Left lung (tissue), 10 donors: ENCODE measurements around the gene AMD1. TPM values are rescaled to one million over a fixed set of nuclear protein-coding genes. Genes with fewer than 3 reads are reported as not detected.
"Not testable (repeated sequence)": the region's sequence is repeated elsewhere in the genome, so short reads cannot be mapped to it uniquely, and the experiment has no call there.

ENCODE experiments used
- ATAC-seq: fragments of 200-7000 bp; cut with Tn5 transposase; one replicate; pipeline ENCODE4 v1.9.1; 2020; ENCODE audit warnings: moderate library complexity
- DNase-seq, 4 donors: peaks; one replicate each; pipeline ENCODE4 v3.0.0-alpha.2; 2013 to 2020
- H3K27ac ChIP-seq, 2 donors: fragments of 200-600 bp; sonication (generic) in 1 of 2; one replicate each; pipeline versions ENCODE4 v1.5.0 to v1.8.0; 2020 to 2021
- H3K27me3 ChIP-seq, 2 donors: fragments of 200-600 bp; sonication (generic) in 1 of 2; one replicate each; pipeline versions ENCODE4 v1.5.0 to v1.8.0; 2020 to 2021
- H3K36me3 ChIP-seq, 2 donors: fragments of 200-600 bp; sonication (generic) in 1 of 2; one replicate each; pipeline versions ENCODE4 v1.5.0 to v1.8.0; 2020 to 2021
- H3K4me1 ChIP-seq, 2 donors: fragments of 200-600 bp; one replicate each; pipeline ENCODE4 v1.8.0; 2021
- H3K4me3 ChIP-seq, 2 donors: fragments of 200-600 bp; sonication (generic) in 1 of 2; one replicate each; pipeline versions ENCODE4 v1.5.0 to v1.8.0; 2020 to 2021; ENCODE audit warnings: mild to moderate bottlenecking in 1 of 2
- H3K9me3 ChIP-seq, 2 donors: fragments of 200-600 bp; sonication (generic) in 1 of 2; one replicate each; pipeline versions ENCODE4 v1.5.0 to v1.8.0; 2020 to 2021
- intact Hi-C, 2 donors: fragments of 100-400 bp; cut with DNase I; formaldehyde crosslinking; loops; one replicate each; pipeline versions ENCODE4 v1.11.2 to v1.14.2; 2022
- polyA plus RNA-seq, 6 donors: library from polyadenylated mRNA; unstranded; fragments of 120-200 nt; gene quantifications; one replicate each; pipeline ENCODE4 v1.2.1, GENCODE V29; 2013; ENCODE audit not compliant: insufficient read length in 6 of 6
- total RNA-seq, 2 donors: library from RNA; stranded (reverse); fragmentation: NEBNext Ultra II Directional; extraction: Animal tissue kit (Norgen Biotek cat#: 25700); gene quantifications; one replicate each; pipeline ENCODE4 v1.2.1, GENCODE V29; 2021
- TF ChIP-seq, protein P1 (sequence below), 2 donors: fragments of 200-600 bp; sonication (generic) in 1 of 2; IDR thresholded peaks; one replicate each; pipeline versions ENCODE4 v1.5.0 to v1.8.0; 2021; ENCODE audit warnings: antibody characterized with exemption in 2 of 2
- donor health status: DM: no; HTN: yes; CAD: no.
- donor health status: DM: no; HTN: no; CAD: no.

AMD1 gene
- total and polyA plus RNA-seq, 8 donors = 45.4 to 99.9 (median 58.7) TPM

DNA sequence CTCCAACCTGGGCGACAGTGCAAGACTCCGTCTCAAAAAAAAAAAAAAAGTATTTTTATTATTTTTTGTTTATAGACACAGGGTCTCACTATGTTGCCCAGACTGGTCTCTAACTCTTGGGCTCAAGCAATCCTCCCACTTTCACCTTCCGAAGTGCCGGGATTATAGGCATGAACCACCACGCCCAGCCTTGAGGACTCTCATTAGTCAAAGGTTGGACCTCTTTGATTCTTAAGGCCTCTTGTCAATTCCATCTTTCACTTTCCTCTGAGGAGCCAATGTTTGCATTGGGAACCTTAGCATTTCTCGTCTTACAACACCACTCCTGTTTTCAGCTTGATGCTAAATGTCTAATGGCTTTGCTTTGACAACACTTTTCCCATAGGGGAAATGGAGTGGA, 43.2 kb upstream of the AMD1 start:
- Histone ChIP-seq H3K27me3 (no peaks in the 10 kb centered on the region), H3K9me3 (no peaks in the 10 kb centered on the region), H3K4me3 (no peak overlapping the region), H3K27ac (no peak overlapping the region), H3K36me3 (no peaks in the 10 kb centered on the region), H3K4me1 (peaks cover 0 to 18% of the 10 kb centered on the region in 2 donors)
- TF ChIP-seq, protein P1, sequence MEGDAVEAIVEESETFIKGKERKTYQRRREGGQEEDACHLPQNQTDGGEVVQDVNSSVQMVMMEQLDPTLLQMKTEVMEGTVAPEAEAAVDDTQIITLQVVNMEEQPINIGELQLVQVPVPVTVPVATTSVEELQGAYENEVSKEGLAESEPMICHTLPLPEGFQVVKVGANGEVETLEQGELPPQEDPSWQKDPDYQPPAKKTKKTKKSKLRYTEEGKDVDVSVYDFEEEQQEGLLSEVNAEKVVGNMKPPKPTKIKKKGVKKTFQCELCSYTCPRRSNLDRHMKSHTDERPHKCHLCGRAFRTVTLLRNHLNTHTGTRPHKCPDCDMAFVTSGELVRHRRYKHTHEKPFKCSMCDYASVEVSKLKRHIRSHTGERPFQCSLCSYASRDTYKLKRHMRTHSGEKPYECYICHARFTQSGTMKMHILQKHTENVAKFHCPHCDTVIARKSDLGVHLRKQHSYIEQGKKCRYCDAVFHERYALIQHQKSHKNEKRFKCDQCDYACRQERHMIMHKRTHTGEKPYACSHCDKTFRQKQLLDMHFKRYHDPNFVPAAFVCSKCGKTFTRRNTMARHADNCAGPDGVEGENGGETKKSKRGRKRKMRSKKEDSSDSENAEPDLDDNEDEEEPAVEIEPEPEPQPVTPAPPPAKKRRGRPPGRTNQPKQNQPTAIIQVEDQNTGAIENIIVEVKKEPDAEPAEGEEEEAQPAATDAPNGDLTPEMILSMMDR (IDR thresholded peaks at IDR 0.05) = no peak
- peak; percentile 71 for ATAC-seq
- DNase-seq = peak in 1 of 4 donors; percentile 51
- intact Hi-C loops = no loop called here

DNA sequence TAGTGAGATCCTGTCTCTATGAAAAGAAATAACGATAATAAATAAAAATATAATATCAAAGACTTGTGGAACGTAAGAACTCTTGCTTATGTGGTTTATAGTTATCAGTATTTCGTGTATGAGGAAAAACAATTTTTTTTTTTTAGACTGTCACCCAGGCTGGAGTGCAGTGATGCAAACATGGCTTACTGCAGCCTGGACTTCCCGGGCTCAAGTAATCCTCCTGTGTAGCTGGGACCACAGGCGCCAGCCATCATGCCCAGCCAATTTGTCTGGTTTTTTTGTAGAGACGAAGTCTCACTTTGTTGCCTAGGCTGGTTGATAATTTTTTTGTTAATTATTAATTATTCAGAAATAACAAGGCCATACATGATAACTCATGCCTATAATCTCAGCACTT, 40.8 kb upstream of the AMD1 start:
- Histone ChIP-seq H3K27me3 (no peaks in the 10 kb centered on the region), H3K27ac (no peak overlapping the region), H3K4me3 (no peak overlapping the region), H3K4me1 (no peaks in the 10 kb centered on the region), H3K9me3 (no peaks in the 10 kb centered on the region), H3K36me3 (no peaks in the 10 kb centered on the region)
- TF ChIP-seq, protein P1 (IDR thresholded peaks at IDR 0.05) = no peak
- intact Hi-C loops = no loop called here
- ATAC-seq (no peak), DNase-seq (no peak)

DNA sequence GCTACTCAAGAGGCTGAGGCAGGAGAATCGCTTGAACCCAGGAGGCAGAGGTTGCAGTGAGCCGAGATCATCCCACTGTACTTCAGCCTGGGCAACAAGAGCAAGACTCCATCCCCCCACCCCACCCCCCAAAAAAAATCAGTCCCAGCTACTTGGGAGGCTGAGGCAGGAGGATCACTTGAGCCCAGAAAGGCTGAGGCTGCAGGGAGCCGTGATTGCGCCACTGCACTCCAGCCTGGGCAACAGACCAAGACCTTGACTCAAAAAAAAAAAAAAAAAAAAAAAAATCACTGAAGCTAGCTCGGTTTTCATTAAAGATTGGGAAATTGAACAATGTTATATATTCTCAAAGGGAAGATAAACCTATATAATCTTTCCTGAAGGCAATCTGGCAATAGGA, 38.8 kb upstream of the AMD1 start:
- H3K27me3 ChIP-seq, H3K9me3 ChIP-seq, H3K36me3 ChIP-seq, ATAC-seq, H3K27ac ChIP-seq, H3K4me1 ChIP-seq, intact Hi-C loops, DNase-seq, H3K4me3 ChIP-seq: not testable (repeated sequence)

DNA sequence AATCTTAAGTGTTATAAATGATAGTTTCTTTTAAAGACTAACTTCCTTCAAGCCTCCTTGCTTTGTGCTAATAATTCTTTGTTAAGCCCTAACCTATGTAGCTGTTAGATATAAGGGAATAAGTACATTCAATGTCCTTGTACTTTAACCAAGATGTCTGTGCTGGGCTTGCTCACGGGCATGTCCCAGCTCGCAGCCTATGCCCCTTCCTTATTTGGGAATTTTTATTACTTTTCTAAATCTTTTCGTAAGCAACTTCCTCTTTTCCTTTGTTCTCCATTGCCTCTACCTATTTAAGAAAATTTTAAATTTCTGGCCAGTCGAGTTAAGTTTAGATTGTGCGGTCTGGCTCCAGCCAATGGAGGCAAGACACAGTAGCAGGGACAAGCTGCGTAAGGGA, 33.3 kb upstream of the AMD1 start:
- intact Hi-C loops = no loop called here
- ATAC-seq = no peak
- Histone ChIP-seq H3K36me3 (no peaks in the 10 kb centered on the region), H3K4me3 (no peak overlapping the region), H3K27me3 (no peaks in the 10 kb centered on the region), H3K9me3 (no peaks in the 10 kb centered on the region), H3K27ac (no peak overlapping the region), H3K4me1 (no peaks in the 10 kb centered on the region)
- no peak for DNase-seq
- TF ChIP-seq, protein P1 (IDR thresholded peaks at IDR 0.05) = no peak

DNA sequence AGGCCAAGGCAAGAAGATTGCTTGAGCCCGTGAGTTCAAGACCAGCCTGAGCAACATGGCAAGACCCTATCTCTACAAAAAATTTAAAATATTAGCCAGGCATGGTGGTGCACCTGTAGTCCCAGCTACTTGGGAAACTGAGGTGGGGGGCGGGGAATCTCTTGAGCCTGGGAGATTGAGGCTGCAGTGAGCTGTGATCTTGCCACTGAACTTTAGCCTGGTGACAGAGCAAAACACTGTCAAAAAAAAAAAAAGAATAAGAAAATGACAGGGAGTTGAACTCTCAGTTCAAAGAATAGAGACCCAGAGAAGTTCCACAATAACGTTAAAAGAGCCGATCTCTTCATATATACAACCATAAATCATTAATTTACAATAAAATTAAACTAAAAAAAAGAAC, 24.8 kb upstream of the AMD1 start:
- TF ChIP-seq, protein P1 (IDR thresholded peaks at IDR 0.05) = no peak
- intact Hi-C loops = no loop called here

DNA sequence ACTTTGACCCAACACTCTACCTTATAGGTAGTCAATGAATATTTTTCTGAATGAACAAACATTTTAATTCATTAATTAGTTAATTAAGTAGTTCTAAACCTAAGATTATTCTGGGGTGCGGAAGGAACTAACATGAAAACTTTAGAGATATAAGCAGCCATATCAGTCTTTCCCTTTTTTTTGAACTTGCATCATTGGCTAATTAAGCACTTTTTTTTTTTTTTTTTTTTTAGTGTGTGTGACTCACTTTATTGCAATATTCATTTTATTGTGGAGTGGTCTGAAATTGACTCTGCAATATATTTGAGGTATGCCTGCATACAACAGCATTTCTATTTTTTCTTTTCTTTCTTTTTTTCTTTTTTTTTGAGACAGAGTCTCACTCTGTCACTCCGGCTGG, 21.8 kb upstream of the AMD1 start:
- H3K4me1 ChIP-seq = peaks cover 0 to 14% of the 10 kb centered on the region in 2 donors
- no peak overlapping the region for H3K4me3 ChIP-seq
- intact Hi-C loops = no loop called here
- no peak for ATAC-seq
- TF ChIP-seq, protein P1 (IDR thresholded peaks at IDR 0.05) = no peak
- H3K36me3 ChIP-seq = no peaks in the 10 kb centered on the region
- DNase-seq = no peak
- H3K9me3 ChIP-seq = no peaks in the 10 kb centered on the region
- H3K27me3 ChIP-seq = no peaks in the 10 kb centered on the region
- H3K27ac ChIP-seq = no peak overlapping the region

More for the DNA sequence above, 24.8 kb upstream of the AMD1 start:
- H3K27ac ChIP-seq = no peak overlapping the region
- no peaks in the 10 kb centered on the region for H3K36me3 ChIP-seq
- H3K4me3 ChIP-seq = no peak overlapping the region
- H3K9me3 ChIP-seq = no peaks in the 10 kb centered on the region
- no peak for DNase-seq
- H3K27me3 ChIP-seq = no peaks in the 10 kb centered on the region
- no peak for ATAC-seq
- peaks cover 0 to 9% of the 10 kb centered on the region in 2 donors for H3K4me1 ChIP-seq
